Right lobe of liver (tissue), 6 donors: ENCODE results near the gene GRID1. TPM values are rescaled to one million over a fixed set of nuclear protein-coding genes. Genes with fewer than 3 reads are reported as not detected.

Experiments
- ATAC-seq, 4 donors: fragments of 200-7000 bp; cut with Tn5 transposase; one replicate each; pipeline ENCODE4 v1.9.1; 2020; ENCODE audit warnings: mild to moderate bottlenecking in 4 of 4, moderate library complexity in 4 of 4
- DNase-seq, 3 donors: peaks; one replicate each; pipeline ENCODE4 v3.0.0-alpha.2; 2020
- H3K27ac ChIP-seq, 3 donors: fragments of 200-600 bp; one replicate each; pipeline ENCODE4 v1.8.0; 2022
- H3K27me3 ChIP-seq, 2 donors: fragments of 200-600 bp; one replicate each; pipeline ENCODE4 v1.8.0; 2022
- H3K36me3 ChIP-seq, 4 donors: fragments of 200-600 bp; sonication (generic) in 1 of 4; one replicate each; pipeline versions ENCODE4 v1.5.1 to v1.8.0; 2017 to 2022; ENCODE audit warnings: control low read depth in 1 of 4
- H3K4me1 ChIP-seq, 4 donors: fragments of 200-600 bp; sonication (generic) in 1 of 4; one replicate each; pipeline versions ENCODE4 v1.5.1 to v1.8.0; 2017 to 2022; ENCODE audit warnings: control low read depth in 1 of 4
- H3K4me3 ChIP-seq, 3 donors: fragments of 200-600 bp; one replicate each; pipeline ENCODE4 v1.8.0; 2022
- H3K9me3 ChIP-seq, 4 donors: fragments of 200-600 bp; sonication (generic) in 1 of 4; one replicate each; pipeline versions ENCODE4 v1.5.1 to v1.8.0; 2017 to 2022; ENCODE audit warnings: control low read depth in 1 of 4
- POLR2A ChIP-seq: fragments of 450-650 bp; IDR thresholded peaks from one replicate; pipeline ENCODE4 v1.6.1; 2017; ENCODE audit warnings: antibody characterized with exemption, mild to moderate bottlenecking
- WGBS: methylation state at CpG from one replicate; pipeline ENCODE4 v1.1.6; 2018; ENCODE audit warnings: low coverage, low lambda C conversion rate; ENCODE audit not compliant: insufficient coverage; ENCODE audit errors: missing lambda C conversion rate; 5-methylcytosine and 5-hydroxymethylcytosine counted together
- intact Hi-C, 2 donors: fragments of 100-400 bp; cut with DNase I; formaldehyde crosslinking; loops; one replicate each; pipeline versions ENCODE4 v1.11.2 to v1.14.1; 2022
- total RNA-seq, 6 experiments: library from RNA; depleted of rRNA in 2 of 6; stranded (reverse); fragments of >200 nt in 2 of 6; fragmentation: NEBNext Ultra II Directional in 3 of 6; extraction: Animal tissue kit (Norgen Biotek cat#: 25700) in 3 of 6; gene quantifications; one replicate each; pipeline versions ENCODE4 v1.1.0 to v1.2.4, GENCODE V29; 2016 to 2023
- TF ChIP-seq, protein P1 (sequence below), 4 donors: fragments of 200-600 bp in 3 of 4; fragments of 450-650 bp in 1 of 4; IDR thresholded peaks; one replicate each; pipeline versions ENCODE4 v1.5.1 to v1.8.0; 2016 to 2022; ENCODE audit warnings: antibody characterized with exemption in 4 of 4, mild to moderate bottlenecking in 2 of 4
- donor health status: DM: no; HTN: yes; CAD: no.
- donor health status: DM: no; HTN: no; CAD: no.
- donor health status: DM: no; HTN: no; CAD: no.
- donor health status: DM: no; HTN: yes; CAD: no.
- donor health status: DM: no; HTN: yes; CAD: no.

Gene GRID1
- total RNA-seq, 6 experiments from 2014 or later: 0.05 to 1.9 (median 0.81) TPM

DNA sequence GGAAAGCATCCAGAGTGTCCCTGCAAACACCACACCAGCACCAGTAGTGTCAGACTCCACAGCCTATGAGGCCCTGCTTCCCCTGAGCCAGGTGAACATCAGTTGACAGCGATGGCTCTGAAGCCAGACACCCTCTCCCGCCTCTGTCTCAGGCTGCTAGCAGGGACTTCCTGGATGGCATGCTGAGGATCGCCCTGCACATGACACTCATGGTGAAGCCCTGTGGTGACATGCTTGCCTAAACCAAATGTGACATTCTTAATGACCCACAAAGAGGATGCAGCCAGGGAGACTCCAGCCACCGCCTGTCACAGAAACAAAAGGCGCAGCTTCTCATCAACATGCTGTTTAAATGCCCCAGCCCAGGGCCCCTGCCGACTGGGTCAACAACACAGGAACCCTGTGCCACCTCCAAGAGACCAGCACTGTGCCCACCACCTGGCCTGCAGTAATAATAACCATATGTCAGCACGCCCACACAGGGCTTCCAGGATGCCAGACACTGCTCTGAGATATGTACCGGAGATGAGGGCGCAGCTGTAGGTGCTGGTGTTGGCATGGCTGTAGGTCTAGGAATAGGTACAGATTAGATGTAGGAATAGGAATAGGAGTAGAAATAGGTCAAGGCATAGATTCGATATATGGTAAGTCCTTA, 81.3 kb downstream of the GRID1 start:
- Histone ChIP-seq H3K9me3 (no peaks in the 10 kb centered on the region), H3K27ac (no peak overlapping the region), H3K4me3 (no peak overlapping the region), H3K27me3 (no peaks in the 10 kb centered on the region), H3K36me3 (no peaks in the 10 kb centered on the region), H3K4me1 (no peaks in the 10 kb centered on the region)
- 75% methylated on average over 5 of the region's 10 CpGs for WGBS
- intact Hi-C loops: no loop called here
- no peak for TF ChIP-seq POLR2A
- TF ChIP-seq, protein P1, sequence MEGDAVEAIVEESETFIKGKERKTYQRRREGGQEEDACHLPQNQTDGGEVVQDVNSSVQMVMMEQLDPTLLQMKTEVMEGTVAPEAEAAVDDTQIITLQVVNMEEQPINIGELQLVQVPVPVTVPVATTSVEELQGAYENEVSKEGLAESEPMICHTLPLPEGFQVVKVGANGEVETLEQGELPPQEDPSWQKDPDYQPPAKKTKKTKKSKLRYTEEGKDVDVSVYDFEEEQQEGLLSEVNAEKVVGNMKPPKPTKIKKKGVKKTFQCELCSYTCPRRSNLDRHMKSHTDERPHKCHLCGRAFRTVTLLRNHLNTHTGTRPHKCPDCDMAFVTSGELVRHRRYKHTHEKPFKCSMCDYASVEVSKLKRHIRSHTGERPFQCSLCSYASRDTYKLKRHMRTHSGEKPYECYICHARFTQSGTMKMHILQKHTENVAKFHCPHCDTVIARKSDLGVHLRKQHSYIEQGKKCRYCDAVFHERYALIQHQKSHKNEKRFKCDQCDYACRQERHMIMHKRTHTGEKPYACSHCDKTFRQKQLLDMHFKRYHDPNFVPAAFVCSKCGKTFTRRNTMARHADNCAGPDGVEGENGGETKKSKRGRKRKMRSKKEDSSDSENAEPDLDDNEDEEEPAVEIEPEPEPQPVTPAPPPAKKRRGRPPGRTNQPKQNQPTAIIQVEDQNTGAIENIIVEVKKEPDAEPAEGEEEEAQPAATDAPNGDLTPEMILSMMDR (IDR thresholded peaks at IDR 0.05): no peak
- ATAC-seq (no peak), DNase-seq (peak in 1 of 3 donors; percentile 31)

- DNase-seq (peak in 1 of 3 donors; percentile 39), ATAC-seq (no peak)
- no peak overlapping the region for H3K27ac ChIP-seq
Measured at GRCh38 chr10:86284355-86285105, 82.1 kb downstream of the GRID1 start.

DNA sequence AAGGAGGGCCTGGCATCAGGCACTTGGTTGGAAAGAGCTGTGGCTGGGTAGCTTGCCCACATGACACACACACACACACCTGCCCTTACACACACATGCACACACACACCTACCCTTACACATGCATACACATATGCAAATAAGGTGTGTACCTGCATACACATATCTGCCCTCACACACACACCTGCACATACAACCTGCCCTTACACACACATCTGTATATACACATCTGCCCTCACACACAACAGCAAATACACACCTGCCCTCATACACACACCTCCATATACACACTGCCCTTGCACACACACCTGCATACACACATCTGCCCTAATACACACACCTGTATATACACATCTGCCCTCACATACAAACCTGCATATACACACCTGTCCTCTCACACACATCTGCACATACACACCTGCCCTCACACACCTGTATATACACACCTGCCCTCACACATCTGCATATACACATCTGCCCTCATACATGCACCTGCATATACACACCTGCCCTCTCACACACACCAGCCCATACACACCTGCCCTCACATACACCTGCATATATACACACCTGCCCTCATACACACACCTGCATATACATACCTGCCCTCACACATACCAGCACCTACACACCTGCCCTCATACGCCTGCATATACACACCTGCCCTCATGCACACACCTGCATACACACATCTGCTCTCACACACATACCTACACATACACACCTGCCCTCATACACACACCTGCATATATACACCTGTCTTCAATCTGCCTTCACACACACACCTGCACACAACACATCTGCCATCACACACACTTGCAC, 82.9 kb downstream of the GRID1 start:
- WGBS: 46% methylated on average over 1 of the region's 1 CpG
- no peak overlapping the region for H3K27ac ChIP-seq
- H3K4me3 ChIP-seq: no peak overlapping the region
- TF ChIP-seq POLR2A: no peak
- TF ChIP-seq, protein P1 (IDR thresholded peaks at IDR 0.05): no peak
- no peaks in the 10 kb centered on the region for H3K36me3 ChIP-seq
- H3K4me1 ChIP-seq: no peaks in the 10 kb centered on the region
- H3K27me3 ChIP-seq: no peaks in the 10 kb centered on the region
- DNase-seq: peak in 1 of 3 donors; percentile 11
- H3K9me3 ChIP-seq: peaks cover 0 to under 1% (median 0%) of the 10 kb centered on the region in 4 donors
- intact Hi-C loops: no loop called here
- no peak for ATAC-seq

More at GRCh38 chr10:86284355-86285105, 82.1 kb downstream of the GRID1 start:
- no peaks in the 10 kb centered on the region for H3K36me3 ChIP-seq
- TF ChIP-seq, protein P1 (IDR thresholded peaks at IDR 0.05): no peak
- TF ChIP-seq POLR2A: no peak
- no peaks in the 10 kb centered on the region for H3K9me3 ChIP-seq
- no peaks in the 10 kb centered on the region for H3K4me1 ChIP-seq
- H3K4me3 ChIP-seq: no peak overlapping the region
- WGBS: 55% methylated on average over 6 of the region's 11 CpGs
- intact Hi-C loops: no loop called here
- no peaks in the 10 kb centered on the region for H3K27me3 ChIP-seq

DNA sequence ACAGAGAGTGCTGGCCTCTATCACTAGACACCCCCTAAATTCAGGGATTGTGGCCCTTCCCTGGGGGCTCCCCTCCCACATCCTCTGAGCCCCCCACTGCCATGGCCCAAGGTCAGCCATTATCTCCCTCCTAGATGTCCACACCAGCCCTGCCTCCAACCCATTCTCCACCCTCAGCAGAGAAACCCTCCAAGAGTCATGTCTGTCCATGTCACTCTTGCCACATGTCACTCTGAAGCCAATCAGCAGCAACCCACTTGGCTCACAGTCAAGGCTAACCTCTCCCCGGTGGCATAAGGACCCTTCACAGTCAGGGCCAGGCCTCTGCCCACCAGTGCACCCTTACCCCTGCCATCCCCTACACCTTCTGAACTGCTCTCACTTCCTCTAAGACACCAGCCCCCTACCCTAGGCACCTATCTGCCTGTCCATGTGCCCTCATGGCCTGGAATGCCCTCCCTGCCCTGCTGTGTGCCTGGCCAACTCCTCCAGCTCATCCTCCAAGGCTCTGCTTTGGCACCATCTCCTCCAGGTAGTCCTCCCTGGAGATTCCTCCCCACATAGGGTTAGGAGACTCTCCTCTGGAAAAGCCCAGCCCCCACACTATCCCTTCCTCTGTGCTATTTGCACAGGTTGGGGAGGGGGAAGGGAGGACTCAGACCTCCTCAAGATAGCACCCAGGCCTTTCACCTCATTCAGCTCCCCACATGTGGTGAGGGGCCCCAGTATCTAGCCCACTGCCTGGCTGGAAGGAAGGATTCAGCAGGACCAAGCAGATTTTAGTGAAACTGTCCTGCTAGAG, 83.7 kb downstream of the GRID1 start:
- WGBS: 71% methylated on average over 1 of the region's 1 CpG
- Histone ChIP-seq H3K9me3 (peaks cover 0 to 2% (median 0%) of the 10 kb centered on the region in 4 donors), H3K27ac (no peak overlapping the region), H3K4me1 (no peaks in the 10 kb centered on the region), H3K4me3 (no peak overlapping the region), H3K27me3 (no peaks in the 10 kb centered on the region), H3K36me3 (no peaks in the 10 kb centered on the region)
- no peak for TF ChIP-seq POLR2A
- TF ChIP-seq, protein P1 (IDR thresholded peaks at IDR 0.05): no peak
- intact Hi-C loops: no loop called here
- ATAC-seq (no peak), DNase-seq (peak in 1 of 3 donors; percentile 17)
